Osteocyte (in vitro differentiated cells): Measurements from ENCODE around the gene PHTF2. TPM values are rescaled to one million over a fixed set of nuclear protein-coding genes. Genes with fewer than 3 reads are reported as not detected.
"Not testable (repeated sequence)": the region's sequence is repeated elsewhere in the genome, so short reads cannot be mapped to it uniquely, and the experiment has no call there.

Experiments used
- DNase-seq: peaks from one replicate; pipeline ENCODE4 v3.0.0; 2021; ENCODE audit warnings: mixed read lengths; ENCODE audit not compliant: unreplicated experiment; ENCODE audit errors: extremely low spot score
- H3K27ac Mint-ChIP-seq: one replicate; pipeline ENCODE4 v1.8.0; 2021; ENCODE audit warnings: mild to moderate bottlenecking, mixed read lengths; ENCODE audit not compliant: unreplicated experiment
- H3K27me3 Mint-ChIP-seq: one replicate; pipeline ENCODE4 v1.8.0; 2021; ENCODE audit warnings: mixed read lengths; ENCODE audit not compliant: unreplicated experiment
- H3K36me3 Mint-ChIP-seq: one replicate; pipeline ENCODE4 v1.8.0; 2021; ENCODE audit warnings: mixed read lengths; ENCODE audit not compliant: unreplicated experiment
- H3K4me1 Mint-ChIP-seq: one replicate; pipeline ENCODE4 v1.8.0; 2021; ENCODE audit warnings: mixed read lengths; ENCODE audit not compliant: unreplicated experiment
- H3K4me3 Mint-ChIP-seq: one replicate; pipeline ENCODE4 v1.8.0; 2021; ENCODE audit warnings: mild to moderate bottlenecking, moderate library complexity, mixed read lengths; ENCODE audit not compliant: unreplicated experiment
- H3K9me3 Mint-ChIP-seq: one replicate; pipeline ENCODE4 v1.8.0; 2021; ENCODE audit warnings: mixed read lengths; ENCODE audit not compliant: unreplicated experiment
- total RNA-seq: library from RNA; stranded (reverse); gene quantifications from 2 replicates; pipeline ENCODE4 v1.2.1, GENCODE V29; 2021
- TF ChIP-seq, protein P1 (sequence below): fragments of 200-600 bp; sonication (generic); IDR thresholded peaks from 2 replicates; pipeline ENCODE4 v1.5.0; 2021; ENCODE audit warnings: antibody characterized with exemption, mild to moderate bottlenecking, moderate library complexity

The PHTF2 gene
- total RNA-seq, 1 donor from 2014 or later = 29.3 TPM

DNA sequence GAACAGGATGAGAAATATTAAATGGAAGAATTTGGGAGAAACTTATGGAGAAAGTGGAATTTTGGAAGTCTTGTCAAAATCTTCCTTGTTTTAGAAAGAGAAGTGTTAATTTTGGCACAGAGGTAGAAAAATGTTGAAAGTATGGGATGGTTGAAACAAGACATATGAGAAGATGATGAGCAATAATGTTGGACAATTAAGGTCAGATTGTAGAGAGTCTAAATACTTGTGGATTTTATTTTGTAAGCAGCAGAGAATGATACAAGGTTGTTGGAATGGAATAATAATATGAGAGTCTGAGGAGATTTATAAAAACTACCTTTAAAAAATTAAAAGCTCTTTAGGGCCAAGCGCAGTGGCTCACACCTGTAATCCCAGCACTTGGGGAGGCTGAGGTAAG is 34.6 kb downstream of the PHTF2 start:
- TF ChIP-seq, protein P1, sequence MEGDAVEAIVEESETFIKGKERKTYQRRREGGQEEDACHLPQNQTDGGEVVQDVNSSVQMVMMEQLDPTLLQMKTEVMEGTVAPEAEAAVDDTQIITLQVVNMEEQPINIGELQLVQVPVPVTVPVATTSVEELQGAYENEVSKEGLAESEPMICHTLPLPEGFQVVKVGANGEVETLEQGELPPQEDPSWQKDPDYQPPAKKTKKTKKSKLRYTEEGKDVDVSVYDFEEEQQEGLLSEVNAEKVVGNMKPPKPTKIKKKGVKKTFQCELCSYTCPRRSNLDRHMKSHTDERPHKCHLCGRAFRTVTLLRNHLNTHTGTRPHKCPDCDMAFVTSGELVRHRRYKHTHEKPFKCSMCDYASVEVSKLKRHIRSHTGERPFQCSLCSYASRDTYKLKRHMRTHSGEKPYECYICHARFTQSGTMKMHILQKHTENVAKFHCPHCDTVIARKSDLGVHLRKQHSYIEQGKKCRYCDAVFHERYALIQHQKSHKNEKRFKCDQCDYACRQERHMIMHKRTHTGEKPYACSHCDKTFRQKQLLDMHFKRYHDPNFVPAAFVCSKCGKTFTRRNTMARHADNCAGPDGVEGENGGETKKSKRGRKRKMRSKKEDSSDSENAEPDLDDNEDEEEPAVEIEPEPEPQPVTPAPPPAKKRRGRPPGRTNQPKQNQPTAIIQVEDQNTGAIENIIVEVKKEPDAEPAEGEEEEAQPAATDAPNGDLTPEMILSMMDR = no peak
- no peaks in the 10 kb centered on the region for H3K27me3 Mint-ChIP-seq
- H3K27ac Mint-ChIP-seq = no peak overlapping the region
- DNase-seq = no peak
- no peaks in the 10 kb centered on the region for H3K9me3 Mint-ChIP-seq
- peaks cover 22% of the 10 kb centered on the region for H3K4me1 Mint-ChIP-seq
- no peaks in the 10 kb centered on the region for H3K36me3 Mint-ChIP-seq
- H3K4me3 Mint-ChIP-seq = no peak overlapping the region

DNA sequence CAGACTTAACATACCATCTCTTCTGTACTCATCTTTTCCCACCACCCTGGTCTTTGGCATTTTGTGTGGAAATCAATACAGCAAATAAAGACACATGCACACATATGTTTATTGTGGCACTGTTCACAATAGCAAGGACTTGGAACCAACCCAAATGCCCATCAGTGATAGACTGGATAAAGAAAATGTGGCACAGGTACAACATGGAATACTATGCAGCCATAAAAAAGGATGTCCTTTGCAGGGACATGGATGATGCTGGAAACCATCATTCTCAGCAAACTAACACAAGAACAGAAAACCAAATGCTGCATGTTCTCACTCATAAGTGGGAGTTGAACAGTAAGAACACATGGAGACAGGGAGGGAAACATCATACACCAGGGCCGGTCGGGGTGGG is 37.9 kb downstream of the PHTF2 start:
- DNase-seq, H3K36me3 Mint-ChIP-seq, H3K27ac Mint-ChIP-seq, H3K27me3 Mint-ChIP-seq, H3K9me3 Mint-ChIP-seq, H3K4me3 Mint-ChIP-seq: not testable (repeated sequence)
- H3K4me1 Mint-ChIP-seq = peaks cover 22% of the 10 kb centered on the region

DNA sequence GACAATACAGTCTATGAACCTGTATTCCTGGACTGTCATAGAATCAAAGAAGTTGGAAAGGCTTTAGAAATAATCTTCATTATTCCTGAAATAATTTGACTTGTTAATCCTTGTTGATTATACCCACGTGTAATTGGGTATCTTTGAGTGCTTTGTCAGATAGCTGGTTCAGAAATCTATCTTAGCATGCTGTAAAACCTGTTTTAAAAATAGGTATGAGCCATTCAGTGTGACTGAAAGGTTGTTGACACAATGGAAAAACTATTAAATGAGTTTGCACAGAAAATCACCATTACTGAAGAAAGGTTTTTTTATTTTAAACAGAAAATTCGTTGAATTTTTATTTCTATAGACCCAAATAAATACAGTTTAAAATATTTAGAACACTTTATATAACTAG is 38.7 kb downstream of the PHTF2 start:
- TF ChIP-seq, protein P1 = no peak
- Mint-ChIP-seq H3K36me3 (no peaks in the 10 kb centered on the region), H3K27ac (no peak overlapping the region), H3K4me1 (peaks cover 22% of the 10 kb centered on the region), H3K4me3 (no peak overlapping the region), H3K27me3 (no peaks in the 10 kb centered on the region), H3K9me3 (no peaks in the 10 kb centered on the region)
- no peak for DNase-seq

DNA sequence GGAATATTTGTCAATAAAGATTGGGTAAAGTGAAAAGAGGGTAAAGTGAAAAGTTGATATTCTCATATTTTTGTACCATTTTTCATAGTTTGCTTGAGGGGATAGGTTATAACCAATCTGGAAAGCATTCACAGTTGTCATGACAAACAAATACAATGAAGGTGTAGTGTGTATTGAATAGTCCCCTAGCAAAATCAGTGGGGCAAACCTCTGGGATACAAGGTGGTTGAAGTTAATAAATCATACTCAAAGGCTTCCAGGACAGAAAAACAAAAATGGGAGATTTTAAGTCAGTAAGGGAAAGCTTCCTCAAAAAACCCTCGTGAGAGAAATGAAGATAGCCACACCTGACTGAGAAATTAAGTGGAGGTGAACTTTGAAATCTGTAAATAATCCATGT is 39.4 kb downstream of the PHTF2 start:
- H3K9me3 Mint-ChIP-seq = no peaks in the 10 kb centered on the region
- peaks cover 21% of the 10 kb centered on the region for H3K4me1 Mint-ChIP-seq
- TF ChIP-seq, protein P1 = no peak
- no peaks in the 10 kb centered on the region for H3K27me3 Mint-ChIP-seq
- H3K36me3 Mint-ChIP-seq = no peaks in the 10 kb centered on the region
- no peak for DNase-seq
- no peak overlapping the region for H3K4me3 Mint-ChIP-seq
- H3K27ac Mint-ChIP-seq = no peak overlapping the region

DNA sequence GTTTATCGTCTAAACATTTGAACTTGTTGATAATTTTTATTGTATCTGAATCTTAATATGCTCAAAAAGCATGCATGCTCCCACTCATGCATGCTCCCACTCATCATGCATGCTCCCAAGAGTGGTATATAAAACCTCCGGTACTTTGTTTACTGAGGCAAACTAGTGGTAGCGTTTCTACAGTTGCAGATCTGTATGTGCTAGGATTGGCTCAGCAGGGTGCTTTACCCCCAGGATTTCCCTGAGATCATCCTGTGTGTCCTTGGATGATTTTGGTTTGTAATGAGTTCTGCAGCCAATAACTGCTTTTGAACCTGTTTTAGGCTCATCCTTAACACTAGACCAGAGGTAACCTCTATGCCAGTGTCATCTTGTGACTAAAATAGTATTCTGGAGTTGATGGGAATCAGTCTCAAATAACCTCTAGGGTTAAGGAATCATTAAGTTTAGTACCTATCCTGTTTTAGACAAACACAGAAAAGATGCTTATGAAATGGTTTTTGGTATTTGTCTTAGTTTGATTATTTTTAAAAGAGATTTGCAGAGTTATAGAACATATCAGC is 40.4 kb downstream of the PHTF2 start:
- DNase-seq = no peak
- H3K9me3 Mint-ChIP-seq = no peaks in the 10 kb centered on the region
- H3K4me3 Mint-ChIP-seq = no peak overlapping the region
- peaks cover 15% of the 10 kb centered on the region for H3K4me1 Mint-ChIP-seq
- no peaks in the 10 kb centered on the region for H3K27me3 Mint-ChIP-seq
- no peak overlapping the region for H3K27ac Mint-ChIP-seq
- TF ChIP-seq, protein P1 = no peak
- H3K36me3 Mint-ChIP-seq = no peaks in the 10 kb centered on the region

DNA sequence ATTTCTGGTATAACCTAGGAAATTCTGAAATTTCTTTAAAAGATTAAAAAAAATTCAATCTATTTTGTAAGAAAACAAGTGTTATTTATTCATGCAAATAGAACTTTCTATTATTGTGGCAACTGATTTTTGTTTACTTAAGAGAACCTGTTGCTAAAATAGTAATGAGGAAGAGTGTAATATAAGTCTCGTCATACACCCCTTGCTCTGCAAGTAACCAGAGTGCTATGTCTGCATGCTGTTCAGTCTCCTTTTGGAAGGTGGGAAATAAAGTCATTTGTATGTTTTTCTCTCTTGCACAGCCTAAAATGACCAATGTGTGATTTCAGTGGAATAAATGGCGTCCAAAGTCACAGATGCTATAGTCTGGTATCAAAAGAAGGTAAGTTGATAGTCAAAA is 41.3 kb downstream of the PHTF2 start:
- TF ChIP-seq, protein P1 = no peak
- DNase-seq = no peak
- Mint-ChIP-seq H3K27me3 (no peaks in the 10 kb centered on the region), H3K4me3 (no peak overlapping the region), H3K27ac (no peak overlapping the region), H3K9me3 (no peaks in the 10 kb centered on the region), H3K36me3 (no peaks in the 10 kb centered on the region), H3K4me1 (peaks cover 6% of the 10 kb centered on the region)
